HEK293 (cell line): ENCODE measurements around the gene VWA3A.

Source experiments
- ZNF266 ChIP-seq: fragments of 450-650 bp; formaldehyde crosslinking; IDR thresholded peaks from 2 replicates; pipeline ENCODE4 v1.5.1; 2016; ENCODE audit warnings: missing biosample characterization, missing genetic modification characterization, low read depth
- ZNF274 ChIP-seq, 2 experiments: fragments of 200-500 bp in 1 of 2; fragments of 450-650 bp in 1 of 2; sonication (Bioruptor generic) in 1 of 2; formaldehyde crosslinking in 1 of 2; IDR thresholded peaks; 2 replicates each; pipeline versions ENCODE4 v1.5.1 to v1.6.1; 2014 to 2016; ENCODE audit warnings: borderline replicate concordance in 1 of 2, inconsistent platforms in 1 of 2, low read length in 1 of 2, missing biosample characterization in 1 of 2, missing genetic modification characterization in 1 of 2
- ZSCAN30 ChIP-seq: fragments of 450-650 bp; IDR thresholded peaks from 2 replicates; pipeline ENCODE4 v1.5.1; 2018; ENCODE audit warnings: missing biosample characterization, mild to moderate bottlenecking, missing genetic modification characterization, moderate library complexity
- TF ChIP-seq, protein P1 (sequence below): fragments of 450-650 bp; formaldehyde crosslinking; IDR thresholded peaks from 2 replicates; pipeline ENCODE4 v1.5.1; 2017; ENCODE audit warnings: missing biosample characterization, missing genetic modification characterization
- TF ChIP-seq, protein P2 (sequence below): fragments of 450-650 bp; formaldehyde crosslinking; IDR thresholded peaks from 2 replicates; pipeline ENCODE4 v1.5.1; 2016; ENCODE audit warnings: missing biosample characterization, missing genetic modification characterization

DNA sequence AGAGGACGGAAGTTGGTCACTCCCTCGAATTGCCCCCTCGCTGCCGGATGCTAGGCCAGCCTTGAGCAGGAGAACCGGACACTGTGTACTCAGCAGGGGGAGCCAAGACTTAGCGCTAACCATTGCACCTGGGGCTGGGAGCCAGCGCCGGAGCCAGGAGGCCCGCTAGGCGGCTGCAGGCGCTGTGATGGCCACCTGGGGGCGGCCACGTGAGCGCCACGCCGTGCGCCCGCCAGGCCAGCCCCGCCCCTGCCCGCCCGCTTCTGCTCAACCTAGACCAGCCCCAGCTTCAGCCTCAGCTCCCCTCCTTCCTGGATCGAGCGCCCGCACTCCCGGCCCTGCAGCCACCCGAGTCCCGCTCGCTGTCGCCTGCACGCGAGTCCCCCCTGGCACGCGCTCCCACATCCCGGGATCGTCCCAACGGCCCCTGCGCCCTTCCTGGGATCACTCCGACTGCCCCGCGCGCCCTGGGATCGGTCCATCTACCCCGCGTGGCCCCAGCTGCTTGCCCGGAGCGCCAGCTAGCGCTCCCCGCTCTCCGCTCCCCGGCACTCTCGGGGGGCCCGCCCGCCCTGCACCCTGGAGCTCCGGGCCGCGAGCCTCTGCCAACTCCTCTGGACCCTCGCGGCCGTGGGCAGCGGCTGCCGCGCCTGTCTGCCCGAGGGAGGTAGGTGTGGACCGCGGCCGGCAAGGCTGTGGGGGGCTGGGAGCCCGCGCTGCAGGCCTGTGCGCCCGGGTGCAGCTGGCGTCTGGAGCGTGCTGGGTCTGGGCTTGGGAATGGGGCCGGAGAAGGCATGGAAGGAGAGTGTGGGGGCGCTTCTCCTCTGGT is 113.9 kb downstream of the VWA3A start, which contains the start of gene EEF2K:
- TF ChIP-seq ZSCAN30 (tag by site-specific recombination) (peak; percentile 99), ZNF266 (no peak), ZNF274 (IDR thresholded peaks at IDR 0.05; ENCODE audit: low read length) (no peak), ZNF274 (tag by site-specific recombination; IDR thresholded peaks at IDR 0.05; ENCODE audit: borderline replicate concordance) (no peak)
- TF ChIP-seq, protein P1, sequence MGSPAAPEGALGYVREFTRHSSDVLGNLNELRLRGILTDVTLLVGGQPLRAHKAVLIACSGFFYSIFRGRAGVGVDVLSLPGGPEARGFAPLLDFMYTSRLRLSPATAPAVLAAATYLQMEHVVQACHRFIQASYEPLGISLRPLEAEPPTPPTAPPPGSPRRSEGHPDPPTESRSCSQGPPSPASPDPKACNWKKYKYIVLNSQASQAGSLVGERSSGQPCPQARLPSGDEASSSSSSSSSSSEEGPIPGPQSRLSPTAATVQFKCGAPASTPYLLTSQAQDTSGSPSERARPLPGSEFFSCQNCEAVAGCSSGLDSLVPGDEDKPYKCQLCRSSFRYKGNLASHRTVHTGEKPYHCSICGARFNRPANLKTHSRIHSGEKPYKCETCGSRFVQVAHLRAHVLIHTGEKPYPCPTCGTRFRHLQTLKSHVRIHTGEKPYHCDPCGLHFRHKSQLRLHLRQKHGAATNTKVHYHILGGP, result no peak
- TF ChIP-seq, protein P2, sequence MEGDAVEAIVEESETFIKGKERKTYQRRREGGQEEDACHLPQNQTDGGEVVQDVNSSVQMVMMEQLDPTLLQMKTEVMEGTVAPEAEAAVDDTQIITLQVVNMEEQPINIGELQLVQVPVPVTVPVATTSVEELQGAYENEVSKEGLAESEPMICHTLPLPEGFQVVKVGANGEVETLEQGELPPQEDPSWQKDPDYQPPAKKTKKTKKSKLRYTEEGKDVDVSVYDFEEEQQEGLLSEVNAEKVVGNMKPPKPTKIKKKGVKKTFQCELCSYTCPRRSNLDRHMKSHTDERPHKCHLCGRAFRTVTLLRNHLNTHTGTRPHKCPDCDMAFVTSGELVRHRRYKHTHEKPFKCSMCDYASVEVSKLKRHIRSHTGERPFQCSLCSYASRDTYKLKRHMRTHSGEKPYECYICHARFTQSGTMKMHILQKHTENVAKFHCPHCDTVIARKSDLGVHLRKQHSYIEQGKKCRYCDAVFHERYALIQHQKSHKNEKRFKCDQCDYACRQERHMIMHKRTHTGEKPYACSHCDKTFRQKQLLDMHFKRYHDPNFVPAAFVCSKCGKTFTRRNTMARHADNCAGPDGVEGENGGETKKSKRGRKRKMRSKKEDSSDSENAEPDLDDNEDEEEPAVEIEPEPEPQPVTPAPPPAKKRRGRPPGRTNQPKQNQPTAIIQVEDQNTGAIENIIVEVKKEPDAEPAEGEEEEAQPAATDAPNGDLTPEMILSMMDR (tag by site-specific recombination), result peak; percentile 97
